Loucy (cell line): Measurements from ENCODE around the gene NACAD.

Experiments
- H2AFZ ChIP-seq: fragments of 200-600 bp; sonication (generic); 2 replicates; pipeline ENCODE4 v1.6.0; 2016; ENCODE audit warnings: antibody characterized with exemption, mild to moderate bottlenecking, low read length, moderate library complexity
- H3F3A ChIP-seq: fragments of 200-600 bp; 2 replicates; pipeline ENCODE4 v1.6.0; 2016; ENCODE audit warnings: antibody characterized with exemption, low read depth, mild to moderate bottlenecking
- H3K27me3 ChIP-seq: fragments of 200-600 bp; sonication (generic); 2 replicates; pipeline ENCODE4 v1.6.1; 2014; ENCODE audit warnings: low read length, mild to moderate bottlenecking; ENCODE audit not compliant: insufficient read depth, poor library complexity, severe bottlenecking
- H3K36me3 ChIP-seq: fragments of 200-600 bp; sonication (generic); 2 replicates; pipeline ENCODE4 v1.6.1; 2016; ENCODE audit warnings: low read length; ENCODE audit not compliant: insufficient read depth
- H3K4me1 ChIP-seq: fragments of 200-600 bp; sonication (generic); 2 replicates; pipeline ENCODE4 v1.5.1; 2014; ENCODE audit warnings: low read length, mild to moderate bottlenecking; ENCODE audit not compliant: insufficient read depth, poor library complexity, severe bottlenecking
- H3K4me2 ChIP-seq: fragments of 200-600 bp; sonication (generic); 2 replicates; pipeline ENCODE4 v1.6.0; 2014; ENCODE audit warnings: antibody characterized with exemption, low read length, low read depth, mild to moderate bottlenecking; ENCODE audit not compliant: poor library complexity, severe bottlenecking
- H3K4me3 ChIP-seq: fragments of 200-600 bp; sonication (generic); 2 replicates; pipeline ENCODE4 v1.5.1; 2014; ENCODE audit warnings: low read length, mild to moderate bottlenecking, mixed read lengths; ENCODE audit not compliant: poor library complexity, severe bottlenecking
- H3K79me2 ChIP-seq: fragments of 200-600 bp; sonication (generic); 2 replicates; pipeline ENCODE4 v1.6.1; 2014; ENCODE audit warnings: low read length; ENCODE audit not compliant: insufficient read depth
- H3K9ac ChIP-seq: fragments of 200-600 bp; sonication (generic); 2 replicates; pipeline ENCODE4 v1.6.0; 2014; ENCODE audit warnings: mild to moderate bottlenecking, low read depth, low read length, moderate library complexity; ENCODE audit not compliant: poor library complexity, severe bottlenecking
- H3K9me2 ChIP-seq: fragments of 200-600 bp; sonication (generic); replicated peaks from 2 replicates; pipeline ENCODE4 v1.6.1; 2016; ENCODE audit warnings: low read depth, low read length, mixed read lengths
- H3K9me3 ChIP-seq: fragments of 200-600 bp; sonication (generic); 2 replicates; pipeline ENCODE4 v1.6.1; 2014; ENCODE audit warnings: mild to moderate bottlenecking, antibody characterized with exemption, low read length, low read depth; ENCODE audit not compliant: insufficient read depth
- H4K20me1 ChIP-seq: fragments of 200-600 bp; sonication (generic); 2 replicates; pipeline ENCODE4 v1.6.0; 2014; ENCODE audit warnings: antibody characterized with exemption, low read length, mild to moderate bottlenecking; ENCODE audit not compliant: insufficient read depth, poor library complexity, severe bottlenecking
- CTCF ChIP-seq: fragments of 200-600 bp; sonication (generic); conservative IDR thresholded peaks from 2 replicates; pipeline ENCODE4 v1.5.1; 2014; ENCODE audit warnings: mild to moderate bottlenecking, antibody characterized with exemption, low read length
- EZH2phosphoT487 ChIP-seq: fragments of 200-600 bp; IDR thresholded peaks from 2 replicates; pipeline ENCODE4 v1.6.1; 2018; ENCODE audit warnings: antibody characterized with exemption, mild to moderate bottlenecking, moderate library complexity, borderline replicate concordance

Gene NACAD

GRCh38 chr7:45048748-45049147 lies 40.0 kb downstream of the NACAD start:
- Histone ChIP-seq H3K4me2 (no peak overlapping the region), H3F3A (no peaks in the 10 kb centered on the region), H4K20me1 (peaks cover 56% of the 10 kb centered on the region), H3K9me2 (no peaks in the 10 kb centered on the region), H3K27me3 (no peaks in the 10 kb centered on the region), H3K4me1 (no peaks in the 10 kb centered on the region), H3K4me3 (no peak overlapping the region), H3K9ac (no peak overlapping the region), H3K36me3 (peaks cover 86% of the 10 kb centered on the region), H3K9me3 (no peaks in the 10 kb centered on the region), H3K79me2 (peaks cover 86% of the 10 kb centered on the region), H2AFZ (no peak overlapping the region)
- TF ChIP-seq EZH2phosphoT487 (no peak), CTCF (no peak)

- peaks cover 77% of the 10 kb centered on the region for H3K79me2 ChIP-seq
- no peak overlapping the region for H3K4me3 ChIP-seq
- peaks cover 27% of the 10 kb centered on the region for H4K20me1 ChIP-seq
- H3K9ac ChIP-seq: no peak overlapping the region
- no peaks in the 10 kb centered on the region for H3K4me1 ChIP-seq
- H3F3A ChIP-seq: no peaks in the 10 kb centered on the region
- H3K36me3 ChIP-seq: peaks cover 93% of the 10 kb centered on the region
- H3K27me3 ChIP-seq: no peaks in the 10 kb centered on the region
- no peak for TF ChIP-seq EZH2phosphoT487
- TF ChIP-seq CTCF: no peak
- H3K9me3 ChIP-seq: no peaks in the 10 kb centered on the region
- no peak overlapping the region for H3K4me2 ChIP-seq
- no peaks in the 10 kb centered on the region for H3K9me2 ChIP-seq
- H2AFZ ChIP-seq: no peak overlapping the region
These were observed 44.4 kb downstream of the NACAD start for GRCh38 chr7:45044338-45044737.

GRCh38 chr7:45039106-45039505 lies 49.7 kb downstream of the NACAD start:
- no peak overlapping the region for H3K4me3 ChIP-seq
- H4K20me1 ChIP-seq: peaks cover 52% of the 10 kb centered on the region
- H3K9me3 ChIP-seq: no peaks in the 10 kb centered on the region
- H3F3A ChIP-seq: no peaks in the 10 kb centered on the region
- H3K9ac ChIP-seq: no peak overlapping the region
- H3K9me2 ChIP-seq: no peaks in the 10 kb centered on the region
- H3K4me2 ChIP-seq: no peak overlapping the region
- peaks cover 62% of the 10 kb centered on the region; the same call in 1 of the 2 replicates for H3K36me3 ChIP-seq
- TF ChIP-seq EZH2phosphoT487 (no peak), CTCF (no peak)
- H2AFZ ChIP-seq: no peak overlapping the region
- H3K79me2 ChIP-seq: peaks cover 84% of the 10 kb centered on the region
- H3K4me1 ChIP-seq: peaks cover 18% of the 10 kb centered on the region
- no peaks in the 10 kb centered on the region for H3K27me3 ChIP-seq
